ENCODE results near the gene MEG3.
"Not testable (repeated sequence)": the region's sequence is repeated elsewhere in the genome, so short reads cannot be mapped to it uniquely, and the experiment has no call there.

The MEG3 gene

DNA sequence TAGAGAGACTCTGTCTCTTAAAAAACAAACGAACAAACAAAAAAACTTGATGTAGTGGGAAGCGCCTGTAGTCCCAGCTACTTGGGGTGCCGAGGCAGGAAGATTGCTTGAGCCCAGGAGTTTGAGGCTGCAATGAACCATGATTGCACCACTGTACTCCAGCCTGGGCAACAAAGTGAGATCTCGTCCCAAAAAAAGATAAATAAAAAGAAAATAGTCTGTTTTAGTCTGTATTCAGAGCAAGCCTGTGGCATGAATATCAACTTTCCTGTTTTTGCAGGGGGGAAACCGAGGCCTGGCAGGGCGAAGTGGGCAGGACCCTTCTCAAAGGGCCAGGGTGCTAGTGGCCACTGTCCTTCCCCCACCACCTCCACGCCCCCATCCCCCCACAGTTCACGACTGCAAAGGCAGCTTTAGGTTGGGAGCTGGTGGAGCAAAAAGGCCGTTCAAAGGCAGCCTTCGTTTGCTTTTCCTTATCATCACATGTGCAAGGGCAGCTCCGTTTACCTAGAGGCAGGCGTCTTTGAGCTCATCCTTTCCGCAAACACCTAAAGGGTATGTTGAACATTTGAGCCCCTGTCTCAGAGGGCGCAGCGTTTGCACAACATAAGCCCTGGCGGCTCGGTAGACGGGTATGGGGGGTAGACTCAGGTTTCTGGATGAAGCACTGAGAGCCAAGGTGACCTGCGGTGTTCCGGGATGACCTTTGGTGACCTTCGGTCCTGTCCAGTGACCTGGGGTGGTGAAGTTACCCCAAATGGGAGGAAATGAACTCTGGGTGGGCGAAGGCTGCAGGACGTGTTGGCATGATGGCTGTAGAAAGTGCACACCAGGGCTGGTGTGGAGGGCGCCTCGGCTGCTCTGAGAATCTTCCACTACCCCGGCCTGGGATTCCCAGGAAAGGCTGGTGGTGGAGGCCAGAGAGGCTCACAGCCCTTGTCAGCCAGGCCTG lies 8.7 kb upstream of the MEG3 start:
- no peak for DNase-seq

DNA sequence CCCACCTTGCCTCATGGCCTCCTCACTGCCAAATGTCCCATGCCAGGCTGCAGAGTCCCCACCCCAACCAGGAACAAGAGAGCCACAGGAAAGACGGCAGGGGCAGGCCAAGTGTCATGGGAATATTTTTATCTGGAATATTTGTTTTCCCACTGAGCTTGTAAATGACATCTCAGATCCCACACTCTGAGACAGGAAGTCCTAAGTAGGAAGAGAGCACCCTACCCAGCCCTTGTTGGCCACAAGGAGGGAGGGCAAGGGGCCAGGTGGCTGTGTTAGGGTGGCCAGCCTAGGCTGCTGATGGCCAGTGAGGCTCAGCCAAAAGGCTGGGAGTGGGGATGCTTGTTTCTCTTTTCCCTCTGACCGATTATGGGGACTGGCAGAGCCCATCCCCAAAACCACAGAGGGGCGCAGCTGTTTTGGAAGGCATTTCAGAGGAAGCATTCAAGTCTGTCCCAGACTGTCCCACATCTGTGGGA lies 7.7 kb upstream of the MEG3 start:
- no peak for DNase-seq

DNA sequence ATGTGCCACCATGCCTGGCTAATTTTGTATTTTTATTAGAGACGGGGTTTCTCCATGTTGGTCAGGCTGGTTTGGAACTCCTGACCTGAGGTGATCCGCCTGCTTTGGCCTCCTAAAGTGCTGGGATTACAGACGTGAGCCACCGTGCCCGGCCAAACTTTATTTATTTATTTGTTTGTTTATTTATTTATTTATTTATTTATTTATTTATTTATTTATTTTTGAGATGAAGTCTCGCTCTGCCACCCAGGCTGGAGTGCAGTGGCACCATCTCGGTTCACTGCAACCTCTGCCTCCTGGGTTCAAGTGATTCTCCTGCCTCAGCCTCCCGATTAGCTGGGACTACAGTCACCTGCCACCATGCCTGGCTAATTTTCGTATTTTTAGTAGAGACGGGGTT lies 7.0 kb upstream of the MEG3 start:
- not testable (repeated sequence) for DNase-seq

DNA sequence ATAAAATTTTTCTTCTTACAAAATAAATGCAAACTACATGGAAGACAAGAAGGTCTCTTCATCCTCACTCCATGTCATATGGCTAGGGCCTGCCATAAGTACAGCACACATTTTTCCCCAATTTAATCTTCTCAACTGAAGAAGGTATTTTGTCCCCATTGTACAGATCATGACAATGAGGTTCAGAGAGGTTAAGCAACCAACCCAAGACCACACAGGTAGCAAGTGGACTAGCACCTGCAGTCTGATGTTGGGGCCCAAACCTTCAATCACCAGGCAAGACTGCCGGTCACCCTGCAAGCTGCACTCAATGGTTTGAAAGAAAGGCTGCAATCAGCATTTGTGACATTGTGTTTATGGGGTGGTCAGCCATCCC lies 6.5 kb upstream of the MEG3 start:
- no peak for DNase-seq

DNA sequence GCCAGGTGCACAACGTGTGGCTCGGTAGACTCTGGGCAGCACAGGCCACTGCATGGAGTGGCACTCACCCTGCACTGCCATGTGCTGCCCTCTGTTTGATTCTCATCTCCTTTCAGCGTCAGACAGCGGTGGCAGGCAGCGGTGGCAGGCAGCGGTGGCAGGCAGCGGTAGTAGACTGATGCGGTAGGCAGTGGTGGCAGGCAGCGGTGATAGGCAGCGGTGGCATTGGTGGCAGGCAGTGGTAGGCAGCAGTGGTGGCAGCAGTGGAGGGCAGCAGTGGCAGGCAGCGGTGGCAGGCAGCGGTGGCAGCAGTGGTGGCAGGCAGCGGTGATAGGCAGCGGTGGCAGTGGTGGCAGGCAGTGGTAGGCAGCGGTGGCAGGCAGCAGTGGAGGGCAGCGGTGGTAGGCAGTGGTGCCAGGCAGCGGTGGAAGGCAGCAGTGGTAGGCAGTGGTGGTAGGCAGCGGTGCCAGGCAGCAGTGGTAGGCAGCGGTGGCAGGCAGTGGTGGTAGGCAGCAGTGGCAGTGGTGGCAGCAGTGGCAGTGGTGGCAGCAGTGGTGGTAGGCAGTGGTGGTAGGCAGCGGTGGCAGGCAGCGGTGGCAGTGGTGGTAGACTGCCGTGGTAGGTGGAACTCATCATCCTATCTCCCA lies 6.0 kb upstream of the MEG3 start:
- no peak for DNase-seq

DNA sequence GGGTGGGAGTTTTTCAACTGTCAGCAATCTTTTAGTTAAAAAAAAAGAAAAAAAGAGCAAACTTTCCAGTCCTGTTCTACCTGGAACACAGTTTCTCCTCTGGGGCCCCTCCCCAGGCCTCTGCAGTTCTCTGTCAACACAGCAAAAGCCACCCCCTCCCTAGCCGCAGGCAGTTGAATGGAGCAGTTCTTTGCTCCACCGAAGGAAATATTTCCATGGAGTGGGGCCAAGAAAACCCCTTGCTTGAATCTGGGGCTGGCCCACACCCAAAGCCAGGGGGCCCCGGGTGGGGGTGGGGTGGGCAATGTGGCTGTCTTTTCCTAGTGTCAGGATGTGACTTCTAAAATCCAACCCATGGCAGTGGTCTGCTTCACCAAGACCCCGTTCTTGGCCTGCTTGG lies 5.0 kb upstream of the MEG3 start:
- DNase-seq: no peak

DNA sequence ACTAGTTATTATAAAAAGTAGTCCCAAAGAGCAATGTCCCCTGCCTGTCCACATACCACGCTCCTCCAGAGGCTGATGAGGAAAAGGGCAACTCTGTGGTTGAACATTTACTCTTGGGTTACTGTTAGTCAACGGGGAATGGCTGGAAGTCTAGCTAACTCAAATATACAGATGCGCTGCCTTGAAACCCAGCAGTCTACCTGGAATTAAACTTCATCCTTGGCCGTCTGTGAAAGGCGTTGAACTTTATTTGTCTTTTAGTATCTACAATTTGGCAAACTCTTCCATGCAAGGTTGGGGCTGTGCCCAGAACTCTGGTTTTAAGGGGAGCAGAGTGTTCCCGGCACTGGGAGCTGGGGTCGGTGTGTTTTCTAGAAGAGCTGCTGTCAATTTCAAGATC lies 3.9 kb upstream of the MEG3 start:
- no peak for DNase-seq

DNA sequence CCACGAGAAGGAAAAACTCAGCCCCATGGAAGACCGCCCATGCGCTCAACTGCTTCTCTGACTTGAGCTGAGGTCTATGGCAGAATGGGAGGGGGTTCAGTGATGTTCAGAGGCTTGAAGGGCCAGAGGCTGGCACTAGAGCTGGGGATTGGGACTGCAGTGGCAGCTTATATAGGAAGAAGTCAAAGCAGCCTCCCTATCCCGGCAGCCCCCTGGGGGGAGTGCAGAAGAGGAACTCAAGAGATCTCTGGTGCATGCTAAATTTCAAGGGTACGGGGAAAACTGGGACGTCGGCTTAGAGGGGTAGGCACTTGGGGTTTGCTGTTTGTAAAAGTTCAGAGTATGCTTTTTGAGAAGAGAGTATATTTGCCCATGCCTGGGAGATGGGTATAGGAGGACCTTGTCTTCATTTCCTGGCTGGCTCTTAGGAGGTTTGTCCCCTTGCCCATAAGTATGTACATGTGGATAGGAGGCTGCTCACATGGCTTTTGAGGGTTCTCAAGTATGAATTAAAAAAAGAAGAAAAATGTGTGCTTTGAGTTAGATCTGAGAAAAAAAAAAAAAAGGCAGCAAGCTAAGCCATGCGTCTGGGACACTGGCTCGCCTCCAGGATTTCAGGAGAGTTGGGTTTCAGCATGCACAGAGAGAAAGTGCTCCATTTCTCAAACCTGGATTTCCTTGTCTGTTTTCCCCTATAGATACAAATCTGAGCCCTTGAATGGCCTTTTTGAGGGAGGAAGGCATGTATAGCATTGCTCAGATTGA lies 3.2 kb upstream of the MEG3 start:
- DNase-seq: no peak

DNA sequence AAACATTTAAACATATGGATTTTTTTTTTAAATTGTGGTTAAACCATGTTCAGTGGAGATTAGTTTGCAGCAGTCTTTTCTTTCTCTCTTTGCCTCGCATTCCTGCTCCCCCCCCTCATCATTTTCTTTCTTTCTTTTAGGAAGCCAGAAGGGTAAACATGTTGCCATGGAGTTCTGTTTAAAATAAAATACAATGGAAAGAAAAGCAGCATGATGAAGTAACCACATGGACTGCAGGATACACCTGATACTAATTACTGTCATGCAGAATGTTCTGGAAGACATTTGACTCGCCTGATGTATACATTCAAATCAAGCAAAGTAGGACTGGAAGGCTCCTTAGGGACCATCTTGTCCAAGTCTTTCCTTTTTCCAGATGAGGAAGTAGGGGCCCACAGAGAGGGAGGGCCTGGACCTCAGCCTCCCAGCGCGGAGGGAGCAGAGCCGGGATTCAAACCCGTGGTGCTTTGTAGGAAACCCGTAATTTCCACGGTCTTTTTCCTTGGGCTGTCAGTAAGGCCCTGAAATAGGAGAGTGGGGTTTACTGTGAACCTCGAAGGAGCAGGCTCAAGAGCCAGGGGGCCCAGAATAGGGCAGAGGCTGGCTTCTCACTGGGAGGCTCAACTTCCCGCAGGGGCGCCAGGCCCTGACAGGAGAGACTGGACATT lies 2.4 kb upstream of the MEG3 start:
- DNase-seq: no peak

DNA sequence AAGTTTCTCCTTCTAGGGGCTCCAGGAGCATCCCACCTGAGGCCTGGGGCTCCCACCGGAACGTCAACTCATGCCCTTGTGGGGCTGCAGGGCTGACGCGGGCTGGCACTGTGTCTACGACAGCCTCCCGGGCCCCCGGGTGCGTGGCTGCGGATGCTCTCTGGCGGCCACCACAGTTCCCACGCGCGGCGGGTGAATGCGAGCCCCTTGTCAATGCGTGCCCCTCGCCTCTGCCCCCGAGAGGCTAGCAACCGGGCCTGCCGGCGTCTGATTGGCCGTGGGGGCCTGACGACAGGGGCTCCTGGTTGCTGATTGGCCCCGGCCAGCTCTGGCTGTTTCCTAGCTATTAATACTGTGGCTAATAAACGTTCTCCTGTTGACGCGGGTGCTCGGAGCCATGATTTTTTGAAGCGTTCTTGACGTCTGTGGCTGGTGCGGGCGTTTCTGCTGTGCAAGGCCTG lies 1.8 kb upstream of the MEG3 start:
- DNase-seq: no peak

DNA sequence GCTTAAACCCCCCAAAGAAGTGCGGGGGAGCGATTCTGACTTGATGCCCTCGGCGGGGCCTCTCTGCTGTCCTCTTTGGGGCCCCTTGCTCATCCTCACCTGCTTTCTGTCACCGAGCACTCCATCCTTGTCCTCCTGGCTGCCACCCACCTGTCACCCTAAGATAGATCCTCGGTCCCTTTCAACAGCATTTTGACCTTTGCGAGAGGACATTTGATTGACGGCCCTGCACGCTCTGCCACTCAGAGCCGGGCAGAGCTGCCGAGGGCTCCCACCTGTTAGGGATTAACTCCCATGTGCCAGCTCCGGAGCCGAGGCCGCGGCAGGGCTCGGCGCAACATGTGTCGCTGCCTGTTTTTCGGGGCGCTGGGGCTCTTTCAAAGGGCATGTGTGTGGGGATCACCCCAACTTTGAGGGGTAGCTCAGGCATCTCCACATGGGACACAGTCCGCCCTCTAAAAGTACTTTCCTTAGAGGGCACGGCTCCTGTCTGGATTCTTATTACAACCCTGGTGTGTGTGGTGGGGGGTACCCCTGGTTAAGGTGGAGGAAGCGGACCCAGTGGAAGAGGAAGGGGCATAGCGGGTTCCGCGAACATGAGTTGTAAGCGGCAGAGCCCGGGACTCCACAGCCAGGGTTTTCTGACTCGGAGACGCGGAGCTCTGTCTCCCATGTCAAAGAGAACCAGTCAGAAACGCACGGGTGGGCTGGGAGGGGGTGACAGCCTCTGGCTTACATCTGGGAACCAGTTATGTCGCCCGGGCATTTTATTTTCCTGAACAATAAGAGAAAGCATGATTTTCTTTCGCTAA lies 811 bp upstream of the MEG3 start:
- DNase-seq: no peak

DNA sequence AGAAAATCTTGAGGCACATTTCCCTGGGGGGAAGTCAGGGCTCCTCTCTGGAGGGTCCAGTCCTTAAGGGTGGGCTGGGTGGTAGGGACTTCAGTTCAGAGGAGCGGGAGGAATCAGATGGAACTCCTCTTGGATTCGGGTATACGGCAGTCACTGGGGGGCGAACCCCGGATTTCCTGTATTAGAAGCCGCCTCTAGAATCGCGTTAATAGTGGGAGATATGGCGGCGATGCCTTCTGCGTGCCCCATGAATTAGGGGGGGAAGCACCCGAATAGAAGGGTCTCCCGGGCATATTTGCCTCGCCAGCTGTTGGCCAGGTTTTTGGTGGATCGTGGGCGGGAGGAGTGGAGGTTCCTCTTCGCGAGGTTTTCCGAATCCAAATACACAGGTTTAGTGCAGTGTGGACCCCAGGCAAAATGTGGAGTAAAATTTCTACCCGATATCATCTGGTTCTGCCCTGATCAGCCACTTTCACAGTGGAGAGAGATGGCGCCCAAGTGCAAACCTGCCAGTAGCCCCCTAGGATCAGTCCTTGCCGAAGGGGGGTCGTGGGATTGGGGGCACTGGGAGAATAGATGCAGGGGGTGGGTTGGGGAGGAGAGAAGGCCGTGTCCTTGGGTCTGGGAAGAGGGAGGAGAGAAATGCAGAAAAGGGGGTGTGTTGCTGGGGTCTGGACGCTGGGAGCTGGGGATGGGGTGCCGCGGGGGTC lies 628 bp downstream of the MEG3 start:
- no peak for DNase-seq

DNA sequence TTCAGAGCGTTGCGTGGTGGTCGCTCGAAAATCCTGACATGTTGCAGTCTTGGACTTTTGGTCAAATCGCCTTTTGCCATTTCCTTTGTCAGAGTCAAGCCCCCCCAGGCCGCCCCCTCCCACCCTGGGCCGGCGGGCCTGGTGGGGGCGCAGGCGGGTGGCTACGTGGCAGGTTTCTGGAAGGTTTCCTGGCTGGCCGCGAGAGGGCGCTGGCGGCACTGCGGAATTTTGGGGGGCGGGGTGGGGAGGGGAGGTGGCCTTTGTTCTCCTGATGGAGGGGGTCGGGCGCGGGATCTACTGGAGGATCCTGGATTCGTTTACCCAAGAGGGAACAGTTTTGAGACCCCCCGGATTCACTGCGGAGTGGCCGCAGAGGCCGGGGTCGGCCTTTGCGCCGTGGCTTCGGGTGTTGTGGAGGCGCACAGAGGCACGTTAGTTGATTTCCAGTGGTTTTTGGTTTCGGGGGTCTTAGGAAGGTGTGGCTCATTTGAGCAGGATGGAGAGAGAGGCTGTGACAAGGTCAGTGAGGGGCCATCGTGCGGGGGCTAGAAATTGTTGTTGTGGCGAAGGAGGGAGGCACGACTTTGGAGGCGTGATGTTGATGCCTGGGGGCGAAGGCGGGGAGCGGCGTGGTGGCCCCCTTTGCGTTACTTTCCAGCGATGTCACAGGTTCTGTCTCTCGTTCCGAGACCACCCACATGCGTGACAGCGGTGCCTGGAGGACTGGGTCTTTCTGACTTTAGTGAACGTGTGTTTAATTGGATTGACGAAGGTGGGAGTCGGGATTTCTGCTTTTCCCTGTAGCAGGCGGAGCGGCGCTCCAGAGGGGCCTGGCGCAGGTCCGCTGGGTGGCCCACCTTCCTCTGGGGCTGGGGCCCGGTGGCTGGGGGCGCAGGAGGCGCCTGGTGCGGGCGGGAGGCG lies 1.4 kb downstream of the MEG3 start:
- no peak for DNase-seq

DNA sequence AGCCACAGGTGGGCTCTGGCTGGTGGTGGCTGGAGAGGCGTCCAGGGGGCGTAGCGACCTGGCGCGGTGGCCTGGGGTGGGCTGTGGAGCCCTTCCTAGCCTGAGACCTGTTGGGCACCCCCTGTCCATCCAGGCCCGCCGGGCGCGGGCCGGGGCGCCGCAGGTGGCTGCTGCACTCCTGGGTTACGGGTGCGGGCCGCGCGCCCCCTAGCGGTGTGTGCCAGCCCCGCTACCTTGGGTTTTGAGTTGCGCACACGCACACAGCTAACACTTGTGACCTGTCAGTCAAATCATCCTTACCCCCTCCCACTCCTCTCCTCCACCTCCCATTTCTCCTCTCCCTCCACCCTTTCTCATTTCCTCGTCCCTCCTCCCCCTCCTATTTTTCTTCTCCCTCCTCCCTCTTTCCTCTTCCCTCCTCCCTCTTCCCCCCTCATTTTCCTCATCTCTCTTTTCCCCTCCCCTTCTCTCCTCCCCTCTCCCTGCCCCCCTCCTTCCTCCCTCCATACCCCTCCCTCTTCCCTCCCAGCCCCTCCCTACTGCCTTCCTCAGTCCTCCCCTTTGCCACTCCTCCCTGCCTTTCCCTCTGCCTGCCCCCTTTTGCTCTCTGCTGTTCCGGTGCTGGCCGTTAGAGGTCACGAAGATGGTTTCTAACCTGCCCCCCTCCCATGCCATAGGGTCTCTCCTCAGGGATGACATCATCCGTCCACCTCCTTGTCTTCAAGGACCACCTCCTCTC lies 2.3 kb downstream of the MEG3 start:
- no peak for DNase-seq

DNA sequence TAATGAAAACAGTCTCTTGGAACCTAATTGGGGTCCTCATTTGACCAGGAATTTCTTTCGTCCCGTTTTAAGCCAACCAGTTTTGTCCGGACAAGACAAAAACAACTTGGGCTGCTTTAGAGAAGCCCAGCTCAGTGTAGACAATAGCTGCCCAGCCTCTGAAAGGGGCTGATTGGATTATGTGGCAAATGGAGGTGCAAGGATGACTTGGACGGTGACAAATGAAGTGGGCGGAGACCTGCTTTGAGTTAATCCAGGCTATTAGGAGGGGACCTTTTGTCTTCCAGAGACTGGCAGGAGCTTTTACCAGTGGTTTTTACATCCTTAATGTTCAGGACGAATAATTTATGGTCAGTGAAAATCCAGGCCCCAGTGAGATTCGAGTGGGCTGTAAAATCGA lies 4.8 kb downstream of the MEG3 start:
- DNase-seq: no peak

DNA sequence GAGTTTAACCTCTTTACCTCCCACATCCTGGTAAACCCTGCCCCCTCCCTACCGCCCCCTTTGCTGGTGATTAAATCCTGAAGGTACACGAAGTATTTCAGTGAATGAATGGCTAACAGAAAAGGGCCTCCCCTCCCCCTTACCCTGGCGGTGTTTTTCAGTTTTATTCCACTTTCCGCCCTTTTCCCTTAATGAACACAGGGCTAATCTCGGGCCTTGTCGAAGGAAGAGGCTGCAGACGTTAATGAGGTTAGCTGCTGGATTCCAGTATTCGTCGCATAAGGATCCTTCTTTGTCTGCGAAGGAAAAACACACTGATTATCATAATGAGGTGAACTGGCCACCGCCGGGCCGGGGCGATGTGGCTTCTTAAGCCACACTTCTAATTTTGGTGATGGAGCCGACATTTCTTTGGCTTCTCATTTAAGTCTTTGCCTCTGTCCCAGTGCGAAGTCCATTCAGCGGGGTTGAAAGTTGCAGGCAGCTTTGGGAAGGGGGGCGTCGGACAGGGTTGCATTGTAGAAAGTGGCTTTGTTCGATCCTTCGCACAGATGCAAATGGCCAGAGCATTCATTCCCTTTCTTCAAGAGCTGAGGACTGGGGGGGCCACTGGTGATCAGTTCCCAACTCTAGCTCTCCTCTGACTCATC lies 6.5 kb downstream of the MEG3 start:
- DNase-seq: no peak

DNA sequence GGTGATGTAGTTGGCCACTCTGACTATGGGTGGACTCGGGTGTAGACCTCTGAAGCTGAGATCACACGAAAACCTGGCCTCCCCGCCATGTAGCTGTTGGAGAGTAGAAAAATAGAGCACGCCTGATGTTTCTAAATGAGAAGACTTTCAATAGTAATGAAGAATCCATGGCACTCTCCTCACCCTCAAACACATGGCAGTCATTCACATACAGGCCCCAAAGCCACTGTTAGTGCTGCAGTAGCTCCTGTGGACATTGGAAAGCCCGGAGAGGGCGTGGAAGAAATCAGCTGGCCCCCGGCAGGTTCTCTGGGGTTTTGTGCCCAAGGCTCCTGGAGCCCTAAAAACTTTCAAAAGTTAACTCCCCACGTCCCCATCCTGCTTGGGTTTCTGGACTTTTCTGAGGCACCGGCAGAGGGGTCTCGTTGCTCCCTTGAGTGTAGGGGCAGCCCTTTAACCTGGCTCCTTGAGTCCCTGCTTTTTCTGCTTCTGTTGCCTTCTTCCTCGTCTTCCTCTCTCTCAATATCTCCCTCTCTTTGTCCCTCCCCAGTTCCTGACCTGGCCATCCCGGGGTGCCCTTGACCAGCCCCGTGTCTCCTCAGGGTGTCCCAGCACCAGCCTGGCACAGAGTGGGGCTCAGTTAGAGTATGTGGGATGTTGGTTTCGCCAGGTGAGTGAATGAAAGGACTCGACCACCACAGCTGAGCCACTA lies 8.3 kb downstream of the MEG3 start:
- no peak for DNase-seq

All from bone marrow (tissue), 2 donors.